GM21825 (cell line): ENCODE data around the gene PRDM4.
"Not testable (repeated sequence)": the region's sequence is repeated elsewhere in the genome, so short reads cannot be mapped to it uniquely, and the experiment has no call there.

ENCODE experiments used
- ATAC-seq: cut with Tn5 transposase; IDR thresholded peaks from one replicate; pipeline ENCODE4 v1.9.1; 2021; ENCODE audit warnings: mild to moderate bottlenecking, moderate library complexity; ENCODE audit not compliant: unreplicated experiment

PRDM4 gene

DNA sequence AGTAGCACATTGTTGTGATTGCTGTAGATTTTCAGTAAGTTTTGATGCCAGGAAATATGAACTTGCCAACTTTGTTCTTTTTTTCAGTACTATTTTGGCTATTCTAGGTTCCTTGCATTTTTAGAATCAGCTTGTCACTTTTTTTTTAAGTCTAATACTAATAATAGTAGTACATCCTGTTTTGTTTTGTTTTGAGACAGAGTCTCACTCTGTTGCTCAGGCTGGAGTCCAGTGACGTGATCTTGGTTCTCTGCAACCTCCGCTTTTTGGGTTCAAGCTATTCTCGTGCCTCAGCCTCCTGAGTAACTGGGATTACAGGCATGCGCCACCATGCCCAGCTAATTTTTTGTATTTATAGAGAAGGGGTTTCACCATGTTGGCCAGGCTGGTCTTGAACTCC lies 58.8 kb downstream of the PRDM4 start:
- ATAC-seq, result no peak

DNA sequence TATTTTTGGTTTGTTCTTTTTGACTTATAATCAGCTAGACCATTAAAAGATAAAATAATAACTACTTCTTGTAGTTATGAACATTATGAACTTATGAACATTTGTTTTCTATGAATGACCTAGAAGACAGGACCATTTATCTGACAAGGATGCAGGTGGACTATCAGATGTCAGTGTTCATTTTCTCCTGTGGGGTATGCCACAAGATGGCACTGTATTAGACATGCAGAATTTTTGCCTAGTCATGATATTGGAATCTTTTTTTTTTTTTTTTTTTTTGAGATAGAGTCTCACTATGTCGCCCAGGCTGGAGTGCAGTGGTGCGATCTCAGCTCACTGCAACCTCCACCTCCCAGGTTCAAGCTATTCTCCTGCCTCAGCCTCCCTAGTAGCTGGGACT lies 65.2 kb downstream of the PRDM4 start:
- not testable (repeated sequence) for ATAC-seq

DNA sequence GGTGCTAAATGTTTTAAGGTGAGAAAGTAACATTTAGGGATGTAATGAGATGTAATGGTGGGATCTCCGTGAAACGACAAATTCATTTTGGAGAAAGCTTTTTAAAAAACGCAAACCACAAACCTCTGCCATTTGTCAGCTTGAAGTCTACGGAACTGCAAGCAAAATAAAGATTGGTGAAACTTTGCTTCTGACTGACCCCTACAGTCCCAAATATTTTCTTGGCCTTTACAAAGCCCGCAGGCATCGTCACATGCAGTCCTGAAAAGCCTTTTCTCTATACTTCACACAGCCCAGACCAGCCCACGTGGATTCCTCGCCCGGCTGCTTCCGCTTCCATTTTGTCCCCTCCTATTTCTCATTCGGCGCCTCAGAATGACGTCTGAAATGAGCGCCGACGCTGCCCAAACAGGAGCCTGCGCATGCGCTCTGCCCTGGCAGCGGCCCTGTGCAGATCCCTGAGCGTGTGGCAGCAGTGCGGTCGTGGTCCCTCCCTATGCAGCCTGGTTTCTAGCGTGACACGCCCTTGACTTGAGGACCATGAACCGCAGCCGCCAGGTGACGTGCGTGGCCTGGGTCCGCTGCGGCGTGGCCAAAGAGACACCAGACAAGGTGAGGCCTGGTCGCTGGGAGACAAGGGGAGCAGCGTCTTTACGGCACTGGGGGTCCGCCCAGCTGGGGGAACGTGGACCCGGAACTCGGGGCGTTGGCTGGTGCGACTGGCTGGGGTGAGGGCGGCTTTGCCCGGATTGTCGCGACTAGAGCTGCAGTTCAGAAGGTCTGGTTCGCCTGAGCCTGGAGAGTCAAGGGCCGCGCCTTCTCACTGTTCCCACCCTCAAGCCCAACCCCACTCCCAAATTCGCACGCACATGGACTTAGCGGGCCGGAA lies 75.3 kb downstream of the PRDM4 start, which contains the start of gene PWP1:
TSS of gene PWP1 (plus strand) at position 440 of the 889 bp plus-strand sequence. CDS start at position 541, 101 bp downstream.
- ATAC-seq, result peak; percentile 82

DNA sequence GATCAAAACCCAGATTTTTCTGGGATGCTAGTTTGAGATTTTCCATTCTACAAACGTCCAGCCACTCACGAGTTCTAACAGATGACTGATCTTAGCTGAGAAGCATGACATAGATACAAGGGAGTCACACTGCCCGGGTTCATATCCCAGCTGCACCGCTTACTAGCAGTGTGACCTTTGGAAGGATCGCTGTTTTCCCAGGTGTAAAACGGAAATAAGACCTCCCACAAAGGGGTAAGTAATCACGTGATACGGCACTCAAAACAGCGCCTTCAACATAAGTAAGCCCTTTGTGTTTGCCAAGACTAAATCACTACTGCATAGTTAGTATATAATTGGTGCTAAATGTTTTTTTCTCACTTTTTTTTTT lies 76.0 kb downstream of the PRDM4 start:
- no peak for ATAC-seq

DNA sequence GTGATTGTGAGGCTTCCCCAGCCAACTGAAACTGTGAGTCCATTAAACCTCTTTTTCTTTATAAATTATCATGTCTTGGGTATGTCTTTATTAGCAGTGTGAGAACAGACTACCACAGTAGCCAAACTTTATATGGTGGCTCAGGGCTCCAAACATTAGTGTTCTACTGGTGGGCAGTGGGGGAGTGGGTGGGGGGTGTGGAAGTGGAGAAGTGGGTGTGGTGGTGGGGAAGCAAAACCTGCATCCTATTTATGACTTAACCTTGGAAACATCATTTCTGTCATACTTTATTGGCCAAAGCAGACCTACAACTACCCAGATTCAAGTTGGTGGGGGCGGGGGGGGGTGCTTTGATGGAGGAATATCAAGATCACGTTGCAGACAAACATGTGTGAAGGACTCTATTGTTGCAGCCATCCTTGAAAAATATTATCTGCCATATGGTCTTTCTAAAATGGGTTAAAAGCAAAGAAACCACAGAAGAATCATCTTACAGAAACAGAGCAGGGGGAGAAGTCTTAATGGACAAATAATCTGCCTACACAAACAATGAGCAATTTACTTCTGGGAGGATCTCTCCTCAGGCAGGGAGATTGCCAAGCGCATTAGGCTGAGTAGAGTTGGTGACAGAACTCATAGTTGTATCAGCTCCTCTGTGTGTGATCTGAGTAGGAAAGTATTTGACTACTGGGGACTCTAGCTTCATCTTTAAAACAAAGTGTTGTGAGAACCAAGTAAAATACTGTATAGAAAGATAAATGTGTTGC lies 76.7 kb downstream of the PRDM4 start:
- ATAC-seq, result no peak
